Ecto neural progenitor cell (in vitro differentiated cells): ENCODE data around the gene SIGLEC8.
"Not testable (repeated sequence)": the region's sequence is repeated elsewhere in the genome, so short reads cannot be mapped to it uniquely, and the experiment has no call there.

Experiments
- DNase-seq: peaks from one replicate; pipeline ENCODE4 v3.0.0-alpha.2; 2018; ENCODE audit warnings: low spot score

SIGLEC8 gene

GRCh38 chr19:51447510-51447909 is 10.7 kb downstream of the SIGLEC8 start:
- not testable (repeated sequence) for DNase-seq

GRCh38 chr19:51441410-51442390 is 16.6 kb downstream of the SIGLEC8 start:
- DNase-seq, result no peak

GRCh38 chr19:51440846-51441409 is 17.3 kb downstream of the SIGLEC8 start:
- no peak for DNase-seq

GRCh38 chr19:51440052-51440451 is 18.2 kb downstream of the SIGLEC8 start:
- DNase-seq, result no peak

GRCh38 chr19:51439021-51439465 is 19.2 kb downstream of the SIGLEC8 start:
- DNase-seq, result no peak

GRCh38 chr19:51434456-51434855 is 23.8 kb downstream of the SIGLEC8 start:
- no peak for DNase-seq

GRCh38 chr19:51433043-51433442 is 25.2 kb downstream of the SIGLEC8 start:
- DNase-seq, result no peak

- DNase-seq, result no peak
Measured at GRCh38 chr19:51431124-51431523, 27.1 kb downstream of the SIGLEC8 start.

- no peak for DNase-seq
Measured at GRCh38 chr19:51430221-51430620, 28.0 kb downstream of the SIGLEC8 start.

- DNase-seq, result no peak
Measured at GRCh38 chr19:51427201-51427600, 31.1 kb downstream of the SIGLEC8 start.

GRCh38 chr19:51422053-51422448 is 36.2 kb downstream of the SIGLEC8 start:
- DNase-seq, result peak; percentile 96

- DNase-seq, result no peak
Measured at GRCh38 chr19:51421229-51422052, 36.8 kb downstream of the SIGLEC8 start.

- DNase-seq, result not testable (repeated sequence)
Measured at GRCh38 chr19:51420511-51420910, 37.7 kb downstream of the SIGLEC8 start.

GRCh38 chr19:51418707-51419106 is 39.5 kb downstream of the SIGLEC8 start:
- DNase-seq, result no peak

- no peak for DNase-seq
Measured at GRCh38 chr19:51417810-51418157, 40.5 kb downstream of the SIGLEC8 start.

GRCh38 chr19:51417107-51417809 is 41.0 kb downstream of the SIGLEC8 start, which contains the start of gene SIGLEC10:
Gene SIGLEC10, minus strand, starts transcription at chr19:51417642. Its CDS starts 61 bp downstream, at chr19:51417581.
- no peak for DNase-seq

GRCh38 chr19:51416422-51416821 is 41.8 kb downstream of the SIGLEC8 start:
- DNase-seq, result not testable (repeated sequence)

GRCh38 chr19:51415187-51415586 is 43.1 kb downstream of the SIGLEC8 start:
- no peak for DNase-seq

GRCh38 chr19:51410950-51411748 is 47.1 kb downstream of the SIGLEC8 start:
- DNase-seq, result no peak

GRCh38 chr19:51407511-51408131 is 50.6 kb downstream of the SIGLEC8 start:
- DNase-seq, result no peak
